ENCODE data around the gene SRSF4. TPM values are rescaled to one million over a fixed set of nuclear protein-coding genes. Genes with fewer than 3 reads are reported as not detected.

Gene SRSF4
- total RNA-seq, 1 experiment from 2014 or later, result 69.0 TPM

DNA sequence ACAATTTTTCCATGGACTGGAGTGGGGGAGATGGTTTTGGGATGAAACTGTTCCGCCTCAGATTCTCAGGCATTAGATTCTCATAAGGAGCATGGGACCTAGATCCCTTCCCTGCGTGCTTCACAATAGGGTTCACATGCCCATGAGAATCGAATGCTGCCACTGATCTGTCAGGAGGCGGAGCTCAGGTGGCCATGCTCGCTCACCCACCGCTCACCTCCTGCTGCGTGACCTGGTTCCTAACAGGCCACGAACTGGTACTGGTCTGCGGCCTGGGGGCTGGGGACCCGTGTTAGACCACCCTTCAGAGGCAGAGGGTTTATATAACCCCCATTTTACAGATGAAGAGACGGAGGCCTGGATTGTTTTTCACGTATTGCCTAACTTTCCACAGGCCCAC lies 16.3 kb upstream of the SRSF4 start:
- Histone ChIP-seq H3K36me3 (ENCODE audit: control insufficient read depth in 1 of 2, insufficient read depth in 2 of 2, low read length in 2 of 2) (peaks cover 12 to 34% of the 10 kb centered on the region in 2 experiments; a peak in 3 of 4 replicates), H3K9ac (ENCODE audit: low read length) (no peak overlapping the region), H3K9me2 (ENCODE audit: insufficient read depth) (no peaks in the 10 kb centered on the region), H3K27ac (ENCODE audit: low read depth, low read length) (no peak overlapping the region), H2AFZ (ENCODE audit: low read depth, low read length, poor library complexity, severe bottlenecking) (no peak overlapping the region), H3K4me1 (ENCODE audit: control insufficient read depth in 1 of 2, insufficient read depth in 2 of 2, low read length in 2 of 2) (peaks cover 7 to 14% of the 10 kb centered on the region in 2 experiments), H3K9me3 (ENCODE audit: control insufficient read depth in 1 of 2, insufficient read depth in 1 of 2, low read depth in 1 of 2, low read length in 2 of 2) (no peaks in the 10 kb centered on the region), H3K79me2 (ENCODE audit: insufficient read depth, low read length) (no peaks in the 10 kb centered on the region), H3K27me3 (ENCODE audit: insufficient read depth, low read length) (no peaks in the 10 kb centered on the region), H3K4me3 (replicated peaks in 1 of 2; ENCODE audit: low read depth in 1 of 2, low read length in 2 of 2) (no peak overlapping the region), H4K20me1 (ENCODE audit: insufficient read depth) (no peaks in the 10 kb centered on the region), H3K4me2 (ENCODE audit: low read length) (no peak overlapping the region)
- no TSS peak for BruUV-seq (replicated peaks)
- ATAC-seq, result no peak
- TF ChIP-seq, protein P1, sequence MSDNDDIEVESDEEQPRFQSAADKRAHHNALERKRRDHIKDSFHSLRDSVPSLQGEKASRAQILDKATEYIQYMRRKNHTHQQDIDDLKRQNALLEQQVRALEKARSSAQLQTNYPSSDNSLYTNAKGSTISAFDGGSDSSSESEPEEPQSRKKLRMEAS (IDR thresholded peaks at IDR 0.05), result no peak
- TF ChIP-seq CBX3 (IDR thresholded peaks at IDR 0.05; ENCODE audit: low read depth), result no peak
- no peak for TF ChIP-seq POLR2AphosphoS5 (IDR thresholded peaks at IDR 0.05; ENCODE audit: low read depth, low read length)
- no peak for TF ChIP-seq YY1 (IDR thresholded peaks at IDR 0.05; ENCODE audit: extremely low read depth, insufficient replicate concordance, low read depth, low read length)
- TF ChIP-seq, protein P2, sequence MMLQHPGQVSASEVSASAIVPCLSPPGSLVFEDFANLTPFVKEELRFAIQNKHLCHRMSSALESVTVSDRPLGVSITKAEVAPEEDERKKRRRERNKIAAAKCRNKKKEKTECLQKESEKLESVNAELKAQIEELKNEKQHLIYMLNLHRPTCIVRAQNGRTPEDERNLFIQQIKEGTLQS (IDR thresholded peaks at IDR 0.05), result no peak
- TF ChIP-seq ZFX (IDR thresholded peaks at IDR 0.05), result no peak
- TF ChIP-seq EZH2phosphoT487 (IDR thresholded peaks at IDR 0.05; ENCODE audit: borderline replicate concordance), result no peak
- no peak for TF ChIP-seq RAD21 (IDR thresholded peaks at IDR 0.05; ENCODE audit: low read depth)
- no peak for TF ChIP-seq FOSL1 (IDR thresholded peaks at IDR 0.05; ENCODE audit: low read depth)
- intact Hi-C loops (cut with micrococcal nuclease), result loop anchor here (1.0 kb wide), 1 partner anchor 316 kb away; no protein-coding TSS in a partner anchor
- POLR2A ChIA-PET, result no interaction called here
- no peak for DNase-seq (ENCODE audit: low read depth, low spot score)
- RAD21 ChIA-PET (ENCODE audit: low non-redundant PET in 1 of 2, low total read pairs in 2 of 2, uncharacterized antibody in 2 of 2, unreplicated experiment in 2 of 2), result interaction anchor here in 1 of 2 experiments (1.5 kb wide), 1 partner anchor 316 kb away, joined by 5 read pairs; no protein-coding TSS in a partner anchor
- CTCF ChIA-PET, result interaction anchor here (0.8 to 2.1 kb wide), 7 partner anchors 8 to 320 kb away, joined by 3 to 25 read pairs (median 5); partner anchors contain the start of gene SRSF4

DNA sequence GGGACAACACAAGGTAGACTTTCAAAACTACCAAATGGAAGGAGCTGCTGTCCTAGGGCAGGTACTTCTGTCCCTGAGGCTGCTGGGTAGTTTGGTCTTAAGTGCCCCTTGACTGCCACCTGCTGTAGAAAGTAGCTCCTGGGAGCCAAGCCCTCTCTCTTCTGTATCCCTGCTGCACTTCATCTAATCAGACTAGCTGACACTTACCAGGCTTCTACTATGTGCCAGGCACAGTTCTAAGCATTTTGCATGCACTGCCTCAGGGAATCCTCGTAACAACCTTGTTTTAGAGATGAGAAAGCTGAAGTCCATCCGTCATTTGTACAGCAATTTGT lies 15.9 kb upstream of the SRSF4 start:
- H3K9me3 ChIP-seq (ENCODE audit: control insufficient read depth in 1 of 2, insufficient read depth in 1 of 2, low read depth in 1 of 2, low read length in 2 of 2), result no peaks in the 10 kb centered on the region

More for the DNA sequence above, 15.9 kb upstream of the SRSF4 start:
- H3K4me1 ChIP-seq (ENCODE audit: control insufficient read depth in 1 of 2, insufficient read depth in 2 of 2, low read length in 2 of 2), result peaks cover 6 to 11% of the 10 kb centered on the region in 2 experiments
- no peak overlapping the region for H3K4me3 ChIP-seq (replicated peaks in 1 of 2; ENCODE audit: low read depth in 1 of 2, low read length in 2 of 2)
- H3K79me2 ChIP-seq (ENCODE audit: insufficient read depth, low read length), result no peaks in the 10 kb centered on the region
- H3K9ac ChIP-seq (ENCODE audit: low read length), result no peak overlapping the region
- intact Hi-C loops (cut with micrococcal nuclease), result loop anchor here (1.0 kb wide), 1 partner anchor 315 kb away; no protein-coding TSS in a partner anchor
- H2AFZ ChIP-seq (ENCODE audit: low read depth, low read length, poor library complexity, severe bottlenecking), result no peak overlapping the region
- BruUV-seq (replicated peaks), result no TSS peak
- peaks cover 12 to 34% of the 10 kb centered on the region in 2 experiments; a peak in 3 of 4 replicates for H3K36me3 ChIP-seq (ENCODE audit: control insufficient read depth in 1 of 2, insufficient read depth in 2 of 2, low read length in 2 of 2)
- ChIA-PET POLR2A (no interaction called here), RAD21 (ENCODE audit: low non-redundant PET in 1 of 2, low total read pairs in 2 of 2, uncharacterized antibody in 2 of 2, unreplicated experiment in 2 of 2) (interaction anchor here in 1 of 2 experiments (1.5 kb wide), 1 partner anchor 316 kb away, joined by 5 read pairs; no protein-coding TSS in a partner anchor), CTCF (interaction anchor here (0.8 to 2.1 kb wide), 7 partner anchors 9 to 320 kb away, joined by 3 to 25 read pairs (median 5); partner anchors contain the start of gene SRSF4)
- no peaks in the 10 kb centered on the region for H4K20me1 ChIP-seq (ENCODE audit: insufficient read depth)
- no peak for TF ChIP-seq EGR1 (IDR thresholded peaks at IDR 0.05; ENCODE audit: low read depth)
- TF ChIP-seq RAD21 (IDR thresholded peaks at IDR 0.05; ENCODE audit: low read depth), result peak; percentile 76
- TF ChIP-seq, protein P2 (IDR thresholded peaks at IDR 0.05), result no peak
- TF ChIP-seq, protein P3, sequence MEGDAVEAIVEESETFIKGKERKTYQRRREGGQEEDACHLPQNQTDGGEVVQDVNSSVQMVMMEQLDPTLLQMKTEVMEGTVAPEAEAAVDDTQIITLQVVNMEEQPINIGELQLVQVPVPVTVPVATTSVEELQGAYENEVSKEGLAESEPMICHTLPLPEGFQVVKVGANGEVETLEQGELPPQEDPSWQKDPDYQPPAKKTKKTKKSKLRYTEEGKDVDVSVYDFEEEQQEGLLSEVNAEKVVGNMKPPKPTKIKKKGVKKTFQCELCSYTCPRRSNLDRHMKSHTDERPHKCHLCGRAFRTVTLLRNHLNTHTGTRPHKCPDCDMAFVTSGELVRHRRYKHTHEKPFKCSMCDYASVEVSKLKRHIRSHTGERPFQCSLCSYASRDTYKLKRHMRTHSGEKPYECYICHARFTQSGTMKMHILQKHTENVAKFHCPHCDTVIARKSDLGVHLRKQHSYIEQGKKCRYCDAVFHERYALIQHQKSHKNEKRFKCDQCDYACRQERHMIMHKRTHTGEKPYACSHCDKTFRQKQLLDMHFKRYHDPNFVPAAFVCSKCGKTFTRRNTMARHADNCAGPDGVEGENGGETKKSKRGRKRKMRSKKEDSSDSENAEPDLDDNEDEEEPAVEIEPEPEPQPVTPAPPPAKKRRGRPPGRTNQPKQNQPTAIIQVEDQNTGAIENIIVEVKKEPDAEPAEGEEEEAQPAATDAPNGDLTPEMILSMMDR (IDR thresholded peaks at IDR 0.05 in 2 of 3, conservative IDR thresholded peaks at IDR 0.05 in 1 of 3; ENCODE audit: borderline replicate concordance in 1 of 3, insufficient read depth in 1 of 3, low read depth in 2 of 3, low read length in 2 of 3), result peak; percentile 60 to 67 (median 60)
- TF ChIP-seq, protein P1 (IDR thresholded peaks at IDR 0.05), result no peak
- no peak for TF ChIP-seq ELF1 (IDR thresholded peaks at IDR 0.05; ENCODE audit: borderline replicate concordance, low read depth)
- TF ChIP-seq YY1 (IDR thresholded peaks at IDR 0.05; ENCODE audit: extremely low read depth, insufficient replicate concordance, low read depth, low read length), result peak; percentile 28
- no peak for TF ChIP-seq POLR2AphosphoS5 (IDR thresholded peaks at IDR 0.05; ENCODE audit: low read depth, low read length)
- no peak for TF ChIP-seq JUND (IDR thresholded peaks at IDR 0.05)
- peak; percentile 45 for DNase-seq (ENCODE audit: low read depth, low spot score)
- no peaks in the 10 kb centered on the region for H3K27me3 ChIP-seq (ENCODE audit: insufficient read depth, low read length)
- no peaks in the 10 kb centered on the region for H3K9me2 ChIP-seq (ENCODE audit: insufficient read depth)
- no peak overlapping the region for H3K27ac ChIP-seq (ENCODE audit: low read depth, low read length)
- no peak overlapping the region for H3K4me2 ChIP-seq (ENCODE audit: low read length)
- peak; percentile 98 for ATAC-seq

Data from HCT116 (cell line).